HEK293 (cell line): Measurements from ENCODE around the gene IL10RB.

ENCODE experiments used
- CTCF ChIA-PET: fragments of 350-600 bp; formaldehyde crosslinking; extraction: SDS; loops from one replicate; lab custom pipeline; 2021; ENCODE audit warnings: antibody characterized with exemption; lab: Yijun Ruan, JAX
- POLR2A ChIA-PET: fragments of 300-600 bp; formaldehyde crosslinking; extraction: SDS; loops from one replicate; lab custom pipeline; 2020; ENCODE audit warnings: antibody characterized with exemption, inconsistent platforms; lab: Yijun Ruan, JAX
- H3K27ac ChIP-seq: fragments of 200-500 bp; sonication (Bioruptor generic); 2 replicates; pipeline ENCODE4 v1.5.1; 2014; ENCODE audit warnings: low read depth, low read length, control low read depth, inconsistent platforms; ENCODE audit errors: extremely low read depth
- H3K36me3 ChIP-seq, 2 experiments: fragments of 200-500 bp in 1 of 2; sonication (Bioruptor generic) in 1 of 2; 1 replicate in 1 of 2; 2 replicates in 1 of 2; pipeline ENCODE4 v1.5.1; 2014 to 2017; ENCODE audit warnings: inconsistent platforms in 2 of 2, low read length in 2 of 2; ENCODE audit not compliant: control insufficient read depth in 2 of 2, insufficient read depth in 1 of 2
- H3K4me1 ChIP-seq: fragments of 200-500 bp; sonication (Bioruptor generic); 2 replicates; pipeline ENCODE4 v1.5.1; 2014; ENCODE audit warnings: mild to moderate bottlenecking, low read length, inconsistent platforms; ENCODE audit not compliant: control insufficient read depth, insufficient read depth
- H3K4me3 ChIP-seq: 2 replicates; pipeline ENCODE4 v1.5.1; 2011; ENCODE audit warnings: low read depth, mild to moderate bottlenecking, control low read depth, low read length, moderate library complexity
- H3K9me3 ChIP-seq: fragments of 200-500 bp; sonication (Bioruptor generic); 2 replicates; pipeline ENCODE4 v1.5.1; 2014; ENCODE audit warnings: low read depth, low read length, inconsistent platforms; ENCODE audit not compliant: control insufficient read depth, insufficient read depth
- CTCF ChIP-seq: fragments of 450-650 bp; formaldehyde crosslinking; IDR thresholded peaks from 2 replicates; pipeline ENCODE4 v1.5.1; 2016; ENCODE audit warnings: missing biosample characterization, missing genetic modification characterization
- KLF9 ChIP-seq: fragments of 450-650 bp; formaldehyde crosslinking; IDR thresholded peaks from 2 replicates; pipeline ENCODE4 v1.5.1; 2016; ENCODE audit warnings: missing biosample characterization, missing genetic modification characterization, low read depth
- OSR2 ChIP-seq: fragments of 450-650 bp; formaldehyde crosslinking; IDR thresholded peaks from 2 replicates; pipeline ENCODE4 v1.5.1; 2016; ENCODE audit warnings: missing biosample characterization, missing genetic modification characterization
- ZNF175 ChIP-seq: fragments of 450-650 bp; formaldehyde crosslinking; IDR thresholded peaks from 2 replicates; pipeline ENCODE4 v1.5.1; 2016; ENCODE audit warnings: missing biosample characterization, missing genetic modification characterization
- ZNF19 ChIP-seq: fragments of 450-650 bp; formaldehyde crosslinking; IDR thresholded peaks from 2 replicates; pipeline ENCODE4; 2016; ENCODE audit warnings: missing biosample characterization, missing genetic modification characterization, low read depth
- ZNF280D ChIP-seq: fragments of 450-650 bp; formaldehyde crosslinking; IDR thresholded peaks from 2 replicates; pipeline ENCODE4 v1.5.1; 2016; ENCODE audit warnings: missing biosample characterization, missing genetic modification characterization
- ZNF311 ChIP-seq: fragments of 450-650 bp; formaldehyde crosslinking; IDR thresholded peaks from 2 replicates; pipeline ENCODE4 v1.5.1; 2017; ENCODE audit warnings: missing biosample characterization, missing genetic modification characterization, borderline replicate concordance
- ZNF350 ChIP-seq: fragments of 450-650 bp; formaldehyde crosslinking; IDR thresholded peaks from 2 replicates; pipeline ENCODE4 v1.5.0; 2017; ENCODE audit warnings: missing biosample characterization, mild to moderate bottlenecking, missing genetic modification characterization
- ZNF416 ChIP-seq: fragments of 450-650 bp; formaldehyde crosslinking; IDR thresholded peaks from 2 replicates; pipeline ENCODE4 v1.5.1; 2016; ENCODE audit warnings: missing biosample characterization, missing genetic modification characterization
- ZNF514 ChIP-seq: fragments of 450-650 bp; formaldehyde crosslinking; IDR thresholded peaks from 2 replicates; pipeline ENCODE4 v1.5.1; 2016; ENCODE audit warnings: missing biosample characterization, missing genetic modification characterization
- ZNF530 ChIP-seq: fragments of 450-650 bp; formaldehyde crosslinking; IDR thresholded peaks from 2 replicates; pipeline ENCODE4 v1.5.1; 2016; ENCODE audit warnings: low read depth, missing biosample characterization, missing genetic modification characterization
- ZNF596 ChIP-seq: fragments of 450-650 bp; IDR thresholded peaks from 2 replicates; pipeline ENCODE4 v1.5.0; 2018; ENCODE audit warnings: missing biosample characterization, mild to moderate bottlenecking, missing genetic modification characterization, moderate library complexity
- ZNF610 ChIP-seq: fragments of 450-650 bp; formaldehyde crosslinking; IDR thresholded peaks from 2 replicates; pipeline ENCODE4 v1.5.1; 2016; ENCODE audit warnings: missing biosample characterization, missing genetic modification characterization, borderline replicate concordance
- ZNF701 ChIP-seq: fragments of 450-650 bp; formaldehyde crosslinking; IDR thresholded peaks from 2 replicates; pipeline ENCODE4 v1.5.1; 2016; ENCODE audit warnings: missing biosample characterization, missing genetic modification characterization
- ZNF830 ChIP-seq: fragments of 450-650 bp; IDR thresholded peaks from 2 replicates; pipeline ENCODE4 v1.5.0; 2018; ENCODE audit warnings: missing biosample characterization, missing genetic modification characterization, low read depth, mild to moderate bottlenecking, moderate library complexity
- ZNF837 ChIP-seq: fragments of 450-650 bp; formaldehyde crosslinking; IDR thresholded peaks from 2 replicates; pipeline ENCODE4 v1.5.1; 2016; ENCODE audit warnings: missing biosample characterization, missing genetic modification characterization
- ZSCAN4 ChIP-seq: fragments of 450-650 bp; formaldehyde crosslinking; IDR thresholded peaks from 2 replicates; pipeline ENCODE4 v1.5.1; 2017; ENCODE audit warnings: missing biosample characterization, missing genetic modification characterization
- TF ChIP-seq, protein P1 (sequence below): fragments of 450-650 bp; formaldehyde crosslinking; conservative IDR thresholded peaks from 2 replicates; pipeline ENCODE4 v1.5.1; 2016; ENCODE audit warnings: low read depth, missing biosample characterization, missing genetic modification characterization
- TF ChIP-seq, protein P2 (sequence below): fragments of 450-650 bp; formaldehyde crosslinking; IDR thresholded peaks from 2 replicates; pipeline ENCODE4 v1.5.1; 2016; ENCODE audit warnings: missing biosample characterization, missing genetic modification characterization

IL10RB gene

GRCh38 chr21:33259428-33259827 lies 6.7 kb upstream of the IL10RB start (continued):
- TF ChIP-seq ZSCAN4 (tag by site-specific recombination) (no peak), ZNF837 (tag by site-specific recombination) (no peak)
- TF ChIP-seq, all 188 proteins: peak for 0

GRCh38 chr21:33259995-33260394 lies 6.2 kb upstream of the IL10RB start:
- H3K4me1 ChIP-seq = no peaks in the 10 kb centered on the region
- ChIA-PET POLR2A (no interaction called here), CTCF (no interaction called here)
- H3K4me3 ChIP-seq = no peak overlapping the region
- H3K9me3 ChIP-seq = no peaks in the 10 kb centered on the region
- H3K36me3 ChIP-seq = peaks cover 4 to 48% of the 10 kb centered on the region in 2 experiments; a peak in 2 of 3 replicates
- TF ChIP-seq ZNF416 (tag by site-specific recombination) = no peak
- TF ChIP-seq ZNF350 (tag by site-specific recombination) = no peak
- TF ChIP-seq ZNF701 (tag by site-specific recombination) = no peak
- TF ChIP-seq CTCF (tag by site-specific recombination) = no peak
- no peak for TF ChIP-seq ZNF837 (tag by site-specific recombination)
- TF ChIP-seq ZNF514 (tag by site-specific recombination) = no peak
- TF ChIP-seq ZNF175 (tag by site-specific recombination) = no peak
- no peak for TF ChIP-seq ZNF19 (tag by site-specific recombination)
- no peak for TF ChIP-seq ZNF280D (tag by site-specific recombination)
- no peak for TF ChIP-seq ZNF311 (tag by site-specific recombination)
- no peak for TF ChIP-seq ZNF596
- TF ChIP-seq ZNF610 (tag by site-specific recombination) = no peak
- TF ChIP-seq ZNF830 (tag by site-specific recombination) = no peak
- TF ChIP-seq, protein P1, sequence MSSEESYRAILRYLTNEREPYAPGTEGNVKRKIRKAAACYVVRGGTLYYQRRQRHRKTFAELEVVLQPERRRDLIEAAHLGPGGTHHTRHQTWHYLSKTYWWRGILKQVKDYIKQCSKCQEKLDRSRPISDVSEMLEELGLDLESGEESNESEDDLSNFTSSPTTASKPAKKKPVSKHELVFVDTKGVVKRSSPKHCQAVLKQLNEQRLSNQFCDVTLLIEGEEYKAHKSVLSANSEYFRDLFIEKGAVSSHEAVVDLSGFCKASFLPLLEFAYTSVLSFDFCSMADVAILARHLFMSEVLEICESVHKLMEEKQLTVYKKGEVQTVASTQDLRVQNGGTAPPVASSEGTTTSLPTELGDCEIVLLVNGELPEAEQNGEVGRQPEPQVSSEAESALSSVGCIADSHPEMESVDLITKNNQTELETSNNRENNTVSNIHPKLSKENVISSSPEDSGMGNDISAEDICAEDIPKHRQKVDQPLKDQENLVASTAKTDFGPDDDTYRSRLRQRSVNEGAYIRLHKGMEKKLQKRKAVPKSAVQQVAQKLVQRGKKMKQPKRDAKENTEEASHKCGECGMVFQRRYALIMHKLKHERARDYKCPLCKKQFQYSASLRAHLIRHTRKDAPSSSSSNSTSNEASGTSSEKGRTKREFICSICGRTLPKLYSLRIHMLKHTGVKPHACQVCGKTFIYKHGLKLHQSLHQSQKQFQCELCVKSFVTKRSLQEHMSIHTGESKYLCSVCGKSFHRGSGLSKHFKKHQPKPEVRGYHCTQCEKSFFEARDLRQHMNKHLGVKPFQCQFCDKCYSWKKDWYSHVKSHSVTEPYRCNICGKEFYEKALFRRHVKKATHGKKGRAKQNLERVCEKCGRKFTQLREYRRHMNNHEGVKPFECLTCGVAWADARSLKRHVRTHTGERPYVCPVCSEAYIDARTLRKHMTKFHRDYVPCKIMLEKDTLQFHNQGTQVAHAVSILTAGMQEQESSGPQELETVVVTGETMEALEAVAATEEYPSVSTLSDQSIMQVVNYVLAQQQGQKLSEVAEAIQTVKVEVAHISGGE (tag by site-specific recombination) = no peak
- TF ChIP-seq, protein P2, sequence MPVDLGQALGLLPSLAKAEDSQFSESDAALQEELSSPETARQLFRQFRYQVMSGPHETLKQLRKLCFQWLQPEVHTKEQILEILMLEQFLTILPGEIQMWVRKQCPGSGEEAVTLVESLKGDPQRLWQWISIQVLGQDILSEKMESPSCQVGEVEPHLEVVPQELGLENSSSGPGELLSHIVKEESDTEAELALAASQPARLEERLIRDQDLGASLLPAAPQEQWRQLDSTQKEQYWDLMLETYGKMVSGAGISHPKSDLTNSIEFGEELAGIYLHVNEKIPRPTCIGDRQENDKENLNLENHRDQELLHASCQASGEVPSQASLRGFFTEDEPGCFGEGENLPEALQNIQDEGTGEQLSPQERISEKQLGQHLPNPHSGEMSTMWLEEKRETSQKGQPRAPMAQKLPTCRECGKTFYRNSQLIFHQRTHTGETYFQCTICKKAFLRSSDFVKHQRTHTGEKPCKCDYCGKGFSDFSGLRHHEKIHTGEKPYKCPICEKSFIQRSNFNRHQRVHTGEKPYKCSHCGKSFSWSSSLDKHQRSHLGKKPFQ (tag by site-specific recombination) = no peak
- TF ChIP-seq KLF9 = no peak
- no peak for TF ChIP-seq OSR2
- TF ChIP-seq ZNF530 (tag by site-specific recombination) = no peak
- TF ChIP-seq, all 188 proteins: peak for 0
- H3K27ac ChIP-seq = no peak overlapping the region
